Heart right ventricle (tissue), 16 donors: Measurements from ENCODE around the gene CENPP. TPM values are rescaled to one million over a fixed set of nuclear protein-coding genes. Genes with fewer than 3 reads are reported as not detected.

Experiments
- ATAC-seq, 8 donors: fragments of 200-7000 bp; cut with Tn5 transposase; one replicate each; pipeline ENCODE4 v1.9.1; 2020; ENCODE audit warnings: mild to moderate bottlenecking in 8 of 8, moderate library complexity in 8 of 8, moderate number of reproducible peaks in 1 of 8
- DNase-seq, 2 donors: peaks; one replicate each; pipeline ENCODE4 v3.0.0-alpha.2; 2020
- H3K27ac ChIP-seq, 10 donors: fragments of 200-600 bp; sonication (generic) in 2 of 10; one replicate each; pipeline versions ENCODE4 v1.5.0 to v1.8.0; 2020 to 2022; ENCODE audit warnings: mild to moderate bottlenecking in 3 of 10
- H3K27me3 ChIP-seq, 7 donors: fragments of 200-600 bp; one replicate each; pipeline ENCODE4 v1.8.0; 2021 to 2022; ENCODE audit warnings: mild to moderate bottlenecking in 2 of 7
- H3K36me3 ChIP-seq, 9 donors: fragments of 200-600 bp; sonication (generic) in 1 of 9; one replicate each; pipeline versions ENCODE4 v1.5.0 to v1.8.0; 2020 to 2022; ENCODE audit warnings: mild to moderate bottlenecking in 2 of 9
- H3K4me1 ChIP-seq, 9 donors: fragments of 200-600 bp; sonication (generic) in 1 of 9; one replicate each; pipeline versions ENCODE4 v1.5.0 to v1.8.0; 2020 to 2022; ENCODE audit warnings: mild to moderate bottlenecking in 4 of 9
- H3K4me3 ChIP-seq, 10 donors: fragments of 200-600 bp; sonication (generic) in 2 of 10; one replicate each; pipeline versions ENCODE4 v1.5.0 to v1.8.0; 2020 to 2022; ENCODE audit warnings: mild to moderate bottlenecking in 7 of 10, moderate library complexity in 2 of 10
- H3K9me3 ChIP-seq, 11 donors: fragments of 200-600 bp in 10 of 11; sonication (generic) in 2 of 11; one replicate each; pipeline versions ENCODE4 v1.5.0 to v1.8.0; 2013 to 2022; ENCODE audit warnings: mild to moderate bottlenecking in 2 of 11, control low read depth in 1 of 11, moderate library complexity in 1 of 11
- WGBS, 2 donors: extraction: QIAGEN DNeasy Blood & Tissue Kit; methylation state at CpG; one replicate each; pipeline ENCODE4 v1.1.7; 2013; ENCODE audit warnings: inconsistent platforms in 1 of 2; 5-methylcytosine and 5-hydroxymethylcytosine counted together
- intact Hi-C, 10 donors: fragments of 100-400 bp; cut with DNase I; formaldehyde crosslinking; loops; one replicate each; pipeline versions ENCODE4 v1.11.1 to v1.14.2; 2022
- polyA plus RNA-seq, 2 donors: library from polyadenylated mRNA; stranded (reverse); fragments of 200-250 nt; gene quantifications; one replicate each; pipeline ENCODE4 v1.2.3, GENCODE V29; 2013
- total RNA-seq, 10 donors: library from RNA; stranded (reverse); fragmentation: NEBNext Ultra II Directional in 3 of 10; extraction: Animal tissue kit (Norgen Biotek cat#: 25700) in 3 of 10; gene quantifications; one replicate each; pipeline versions ENCODE4 v1.2.1 to v1.2.4, GENCODE V29; 2021 to 2023
- TF ChIP-seq, protein P1 (sequence below), 9 donors: fragments of 200-600 bp; sonication (generic) in 2 of 9; IDR thresholded peaks; one replicate each; pipeline versions ENCODE4 v1.5.0 to v1.8.0; 2021 to 2022; ENCODE audit warnings: antibody characterized with exemption in 9 of 9, mild to moderate bottlenecking in 5 of 9, moderate library complexity in 1 of 9
- donor health status: Arrhythmogenic right ventricular cardiomyopathy.
- donor health status: ischemic (EF 13 %, LVEDD 7.1; RV severe dilation, severe dysfunction).
- donor health status: healthy with polysubstance abuse.
- donor health status: DM: no; HTN: yes; CAD: no.
- donor health status: DM: no; HTN: no; CAD: no.
- donor health status: ischemic (EF 25% LVEDD 6.9; RV normal size, moderate dysfunction).
- donor health status: ischemic (EF 25% LVEDD 5.7; RV mildly dilated, moderate dysfunction).
- donor health status: healthy.
- donor health status: DM: yes; HTN: yes; CAD: no.
- donor health status: Ischemic cardiomyopathy.
- donor health status: ischemic (EF 35%, LVEDD 5.7; RV mildly dilated, moderate dysfunction).
- donor health status: nonischemic (EF 11% LVEDD 7.7; RV severe dilation, severe dysfunction).
- donor health status: DM: yes; HTN: yes; CAD: no.
- donor health status: PGD.
- donor health status: ischemic (EF 29% LVEDD 5.4; RV normal size, mild dysfunction).
- donor health status: nonischemic (EF 23%, LVEDD 6.1; RV moderate dilation, normal function).

Gene CENPP
- total and polyA plus RNA-seq, 12 donors: 1.3 to 5.2 (median 2.8) TPM

- intact Hi-C loops: loop anchor here in 1 of 10 donors (2.0 kb wide), 1 partner anchor 48 kb away; no protein-coding TSS in a partner anchor
- ATAC-seq (peak; percentile 15 to 91 (median 76)), DNase-seq (no peak)
- peak overlapping the region in 1 of 10 donors; percentile 13 for H3K4me3 ChIP-seq
- TF ChIP-seq, protein P1, sequence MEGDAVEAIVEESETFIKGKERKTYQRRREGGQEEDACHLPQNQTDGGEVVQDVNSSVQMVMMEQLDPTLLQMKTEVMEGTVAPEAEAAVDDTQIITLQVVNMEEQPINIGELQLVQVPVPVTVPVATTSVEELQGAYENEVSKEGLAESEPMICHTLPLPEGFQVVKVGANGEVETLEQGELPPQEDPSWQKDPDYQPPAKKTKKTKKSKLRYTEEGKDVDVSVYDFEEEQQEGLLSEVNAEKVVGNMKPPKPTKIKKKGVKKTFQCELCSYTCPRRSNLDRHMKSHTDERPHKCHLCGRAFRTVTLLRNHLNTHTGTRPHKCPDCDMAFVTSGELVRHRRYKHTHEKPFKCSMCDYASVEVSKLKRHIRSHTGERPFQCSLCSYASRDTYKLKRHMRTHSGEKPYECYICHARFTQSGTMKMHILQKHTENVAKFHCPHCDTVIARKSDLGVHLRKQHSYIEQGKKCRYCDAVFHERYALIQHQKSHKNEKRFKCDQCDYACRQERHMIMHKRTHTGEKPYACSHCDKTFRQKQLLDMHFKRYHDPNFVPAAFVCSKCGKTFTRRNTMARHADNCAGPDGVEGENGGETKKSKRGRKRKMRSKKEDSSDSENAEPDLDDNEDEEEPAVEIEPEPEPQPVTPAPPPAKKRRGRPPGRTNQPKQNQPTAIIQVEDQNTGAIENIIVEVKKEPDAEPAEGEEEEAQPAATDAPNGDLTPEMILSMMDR (IDR thresholded peaks at IDR 0.05): no peak
- 59 to 72% methylated on average over 1 of the region's 1 CpG for WGBS, 2 donors
- peak overlapping the region in 8 of 10 donors; percentile 22 to 83 (median 54) for H3K27ac ChIP-seq
- H3K27me3 ChIP-seq: no peaks in the 10 kb centered on the region
- peaks cover 0 to 35% (median 2%) of the 10 kb centered on the region in 11 donors for H3K9me3 ChIP-seq
- peaks cover 0 to 30% (median 5%) of the 10 kb centered on the region in 9 donors for H3K4me1 ChIP-seq
- H3K36me3 ChIP-seq: no peaks in the 10 kb centered on the region
Observed at GRCh38 chr9:92528522-92528849, 202.7 kb downstream of the CENPP start.

- no peak for DNase-seq
- H3K27ac ChIP-seq: peak overlapping the region in 6 of 10 donors; percentile 22 to 83 (median 63)
Observed at GRCh38 chr9:92529124-92529523, 203.4 kb downstream of the CENPP start.

GRCh38 chr9:92530893-92531292, 205.1 kb downstream of the CENPP start:
- H3K36me3 ChIP-seq: no peaks in the 10 kb centered on the region
- H3K9me3 ChIP-seq: peaks cover 0 to 35% (median 2%) of the 10 kb centered on the region in 11 donors
- TF ChIP-seq, protein P1 (IDR thresholded peaks at IDR 0.05): no peak
- peaks cover 0 to 39% (median 22%) of the 10 kb centered on the region in 9 donors for H3K4me1 ChIP-seq
- intact Hi-C loops: no loop called here
- DNase-seq (no peak), ATAC-seq (no peak)
- H3K4me3 ChIP-seq: no peak overlapping the region
- H3K27me3 ChIP-seq: no peaks in the 10 kb centered on the region
- H3K27ac ChIP-seq: no peak overlapping the region

More at GRCh38 chr9:92529124-92529523, 203.4 kb downstream of the CENPP start:
- peaks cover 0 to 27% (median 9%) of the 10 kb centered on the region in 9 donors for H3K4me1 ChIP-seq
- WGBS, 2 donors: 96 to 98% methylated on average over 3 of the region's 3 CpGs
- intact Hi-C loops: loop anchor here in 1 of 10 donors (2.0 kb wide), 1 partner anchor 48 kb away; no protein-coding TSS in a partner anchor
- no peaks in the 10 kb centered on the region for H3K36me3 ChIP-seq
- peaks cover 0 to 35% (median 2%) of the 10 kb centered on the region in 11 donors for H3K9me3 ChIP-seq
- H3K4me3 ChIP-seq: no peak overlapping the region
- no peak for ATAC-seq
- TF ChIP-seq, protein P1 (IDR thresholded peaks at IDR 0.05): no peak
- H3K27me3 ChIP-seq: no peaks in the 10 kb centered on the region

GRCh38 chr9:92534204-92534603, 208.5 kb downstream of the CENPP start:
- no peaks in the 10 kb centered on the region for H3K36me3 ChIP-seq
- intact Hi-C loops: no loop called here
- H3K27me3 ChIP-seq: no peaks in the 10 kb centered on the region
- TF ChIP-seq, protein P1 (IDR thresholded peaks at IDR 0.05): no peak
- H3K4me3 ChIP-seq: peak overlapping the region in 6 of 10 donors; percentile 19 to 54 (median 42)
- H3K4me1 ChIP-seq: peaks cover 0 to 42% (median 16%) of the 10 kb centered on the region in 9 donors
- H3K27ac ChIP-seq: peak overlapping the region in 6 of 10 donors; percentile 66 to 86 (median 72)
- WGBS, 2 donors: 72 to 81% methylated on average over 3 of the region's 3 CpGs
- DNase-seq (no peak), ATAC-seq (no peak)
- peaks cover 0 to 35% (median 2%) of the 10 kb centered on the region in 11 donors for H3K9me3 ChIP-seq
